Right cardiac atrium (tissue), 5 donors: Measurements from ENCODE around the gene CNP. TPM values are rescaled to one million over a fixed set of nuclear protein-coding genes. Genes with fewer than 3 reads are reported as not detected.
"Not testable (repeated sequence)": the region's sequence is repeated elsewhere in the genome, so short reads cannot be mapped to it uniquely, and the experiment has no call there.

Experiments
- ATAC-seq, 2 donors: fragments of 200-7000 bp; cut with Tn5 transposase; one replicate each; pipeline versions ENCODE4 v1.8.0 to v1.9.1; 2020; ENCODE audit warnings: moderate library complexity in 2 of 2, mild to moderate bottlenecking in 1 of 2
- DNase-seq, 3 donors: peaks; one replicate each; pipeline ENCODE4 v3.0.0-alpha.2; 2020
- H3K27ac ChIP-seq: one replicate; pipeline ENCODE4 v1.5.1; 2013; ENCODE audit warnings: mild to moderate bottlenecking, low read length, control low read depth, moderate library complexity
- H3K27me3 ChIP-seq: one replicate; pipeline ENCODE4 v1.6.1; 2013; ENCODE audit not compliant: control insufficient read depth, insufficient read depth
- H3K4me1 ChIP-seq: one replicate; pipeline ENCODE4 v1.6.1; 2013; ENCODE audit warnings: low read length; ENCODE audit not compliant: control insufficient read depth, insufficient read depth
- H3K4me3 ChIP-seq: one replicate; pipeline ENCODE4 v1.5.1; 2013; ENCODE audit warnings: low read length, control low read depth
- H3K9me3 ChIP-seq: one replicate; pipeline ENCODE4 v1.6.1; 2013; ENCODE audit warnings: low read length; ENCODE audit not compliant: control insufficient read depth
- WGBS: extraction: QIAGEN DNeasy Blood & Tissue Kit; methylation state at CpG from one replicate; pipeline ENCODE4 v1.1.7; 2013; 5-methylcytosine and 5-hydroxymethylcytosine counted together
- intact Hi-C, 4 donors: fragments of 100-400 bp; cut with DNase I; formaldehyde crosslinking; loops; one replicate each; pipeline versions ENCODE4 v1.11.0 to v1.14.0; 2022 to 2023
- polyA plus RNA-seq: library from polyadenylated mRNA; stranded (reverse); fragments of 200-250 nt; gene quantifications from one replicate; pipeline ENCODE4 v1.2.3, GENCODE V29; 2013
- total RNA-seq, 4 donors: library from RNA; stranded (reverse); fragmentation: NEBNext Ultra II Directional; extraction: Animal tissue kit (Norgen Biotek cat#: 25700); gene quantifications; one replicate each; pipeline ENCODE4 v1.2.1, GENCODE V29; 2021
- donor health status: healthy with polysubstance abuse.
- donor health status: DM: no; HTN: yes; CAD: no.
- donor health status: DM: no; HTN: no; CAD: no.
- donor health status: DM: no; HTN: yes; CAD: no; lungs with severe emphysema.
- donor health status: DM: yes; HTN: yes; CAD: no.

The CNP gene
- total and polyA plus RNA-seq, 5 donors = 32.1 to 41.1 (median 38.8) TPM

- Histone ChIP-seq H3K27me3 (no peaks in the 10 kb centered on the region), H3K27ac (peak within 1 kb of the TSS; percentile 77), H3K4me1 (no peaks in the 10 kb centered on the region), H3K9me3 (no peaks in the 10 kb centered on the region), H3K4me3 (peak within 1 kb of the TSS; percentile 45)
- WGBS = 2% methylated on average over 43 of the region's 43 CpGs
- peak; percentile 98 to 99 (median 99) for DNase-seq
- intact Hi-C loops = no loop called here
- ATAC-seq = peak; percentile 98
Measured at GRCh38 chr17:41930009-41930832, 36.4 kb upstream of the CNP start, which contains the start of gene ODAD4. Gene ODAD4, plus strand, starts transcription at chr17:41930617. Its CDS starts 107 bp downstream, at chr17:41930724.

DNA sequence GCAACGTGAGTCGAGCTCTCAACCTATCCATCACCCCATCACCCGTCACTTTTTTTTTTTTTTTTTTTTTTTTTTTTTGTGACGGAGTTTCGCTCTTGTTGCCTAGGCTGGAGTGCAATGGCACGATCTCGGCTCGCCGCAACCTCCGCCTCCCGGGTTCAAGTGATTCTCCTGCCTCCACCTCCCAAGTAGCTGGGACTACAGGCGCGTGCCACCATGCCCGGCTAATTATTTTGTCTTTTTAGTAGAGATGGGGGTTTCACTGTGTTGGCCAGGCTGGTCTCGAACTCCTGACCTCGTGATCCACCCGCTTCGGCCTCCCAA is 35.8 kb upstream of the CNP start:
- peak overlapping the region; percentile 45 for H3K4me3 ChIP-seq
- ATAC-seq, H3K27ac ChIP-seq, intact Hi-C loops, H3K27me3 ChIP-seq, H3K4me1 ChIP-seq, H3K9me3 ChIP-seq, DNase-seq: not testable (repeated sequence)
- 49% methylated on average over 18 of the region's 18 CpGs for WGBS

- H3K27me3 ChIP-seq, H3K4me1 ChIP-seq, H3K9me3 ChIP-seq, ATAC-seq, DNase-seq, intact Hi-C loops, H3K27ac ChIP-seq, H3K4me3 ChIP-seq: not testable (repeated sequence)
- WGBS = 89% methylated on average over 4 of the region's 4 CpGs
Measured at GRCh38 chr17:41931715-41932114, 34.9 kb upstream of the CNP start.

GRCh38 chr17:41932816-41933389 is 33.7 kb upstream of the CNP start:
- Histone ChIP-seq H3K27me3 (no peaks in the 10 kb centered on the region), H3K4me1 (no peaks in the 10 kb centered on the region), H3K4me3 (no peak overlapping the region), H3K9me3 (no peaks in the 10 kb centered on the region), H3K27ac (no peak overlapping the region)
- DNase-seq (peak in 1 of 3 donors; percentile 7), ATAC-seq (no peak)
- intact Hi-C loops = no loop called here
- 38% methylated on average over 2 of the region's 2 CpGs for WGBS

DNA sequence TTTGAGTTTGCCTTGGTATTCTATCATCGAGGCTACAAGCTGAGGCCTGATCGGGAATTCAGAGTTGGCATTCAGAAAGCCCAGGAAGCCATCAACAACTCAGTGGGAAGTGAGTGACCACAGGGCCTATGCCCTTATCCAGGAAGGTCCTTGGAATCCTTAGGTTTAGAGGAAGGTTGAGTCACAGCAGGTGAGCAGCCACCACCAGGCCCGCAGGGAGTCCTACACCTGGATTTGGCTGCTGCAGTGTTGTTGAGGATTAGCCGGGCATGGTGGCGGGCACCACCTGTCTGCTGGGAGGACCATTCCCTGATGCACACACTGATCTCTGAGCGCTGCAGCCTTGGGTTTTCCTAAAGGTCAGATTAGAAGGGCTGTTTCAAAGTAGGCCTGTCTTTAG is 31.0 kb upstream of the CNP start:
- H3K4me3 ChIP-seq = no peak overlapping the region
- WGBS = 95% methylated on average over 6 of the region's 6 CpGs
- no peak overlapping the region for H3K27ac ChIP-seq
- H3K27me3 ChIP-seq = no peaks in the 10 kb centered on the region
- H3K9me3 ChIP-seq = no peaks in the 10 kb centered on the region
- intact Hi-C loops = no loop called here
- no peaks in the 10 kb centered on the region for H3K4me1 ChIP-seq
- ATAC-seq (no peak), DNase-seq (peak in 1 of 3 donors; percentile 27)

- Histone ChIP-seq H3K9me3 (no peaks in the 10 kb centered on the region), H3K4me3 (no peak overlapping the region), H3K27ac (peak overlapping the region; percentile 39), H3K4me1 (no peaks in the 10 kb centered on the region), H3K27me3 (no peaks in the 10 kb centered on the region)
- intact Hi-C loops = no loop called here
- 77% methylated on average over 19 of the region's 19 CpGs for WGBS
- ATAC-seq (peak; percentile 54 to 75), DNase-seq (peak in 2 of 3 donors; percentile 28 to 63)
Measured at GRCh38 chr17:41937970-41938954, 28.3 kb upstream of the CNP start.

GRCh38 chr17:41939044-41939692 is 27.4 kb upstream of the CNP start:
- Histone ChIP-seq H3K4me3 (no peak overlapping the region), H3K9me3 (no peaks in the 10 kb centered on the region), H3K27me3 (no peaks in the 10 kb centered on the region), H3K4me1 (no peaks in the 10 kb centered on the region), H3K27ac (no peak overlapping the region)
- intact Hi-C loops = no loop called here
- WGBS = 80% methylated on average over 4 of the region's 4 CpGs
- ATAC-seq (no peak), DNase-seq (peak in 1 of 3 donors; percentile 23)

GRCh38 chr17:41939693-41940090 is 26.9 kb upstream of the CNP start:
- DNase-seq = peak in 1 of 3 donors; percentile 7
- no peaks in the 10 kb centered on the region for H3K9me3 ChIP-seq
- H3K27me3 ChIP-seq = no peaks in the 10 kb centered on the region
- no peak overlapping the region for H3K4me3 ChIP-seq
- no peaks in the 10 kb centered on the region for H3K4me1 ChIP-seq
- no peak for ATAC-seq
- intact Hi-C loops = no loop called here
- no peak overlapping the region for H3K27ac ChIP-seq
- 85% methylated on average over 6 of the region's 6 CpGs for WGBS

GRCh38 chr17:41941168-41941567 is 25.4 kb upstream of the CNP start:
- no peaks in the 10 kb centered on the region for H3K9me3 ChIP-seq
- H3K27ac ChIP-seq = no peak overlapping the region
- 90% methylated on average over 5 of the region's 5 CpGs for WGBS
- ATAC-seq (no peak), DNase-seq (no peak)
- H3K27me3 ChIP-seq = no peaks in the 10 kb centered on the region
- intact Hi-C loops = no loop called here
- H3K4me1 ChIP-seq = no peaks in the 10 kb centered on the region
- no peak overlapping the region for H3K4me3 ChIP-seq

DNA sequence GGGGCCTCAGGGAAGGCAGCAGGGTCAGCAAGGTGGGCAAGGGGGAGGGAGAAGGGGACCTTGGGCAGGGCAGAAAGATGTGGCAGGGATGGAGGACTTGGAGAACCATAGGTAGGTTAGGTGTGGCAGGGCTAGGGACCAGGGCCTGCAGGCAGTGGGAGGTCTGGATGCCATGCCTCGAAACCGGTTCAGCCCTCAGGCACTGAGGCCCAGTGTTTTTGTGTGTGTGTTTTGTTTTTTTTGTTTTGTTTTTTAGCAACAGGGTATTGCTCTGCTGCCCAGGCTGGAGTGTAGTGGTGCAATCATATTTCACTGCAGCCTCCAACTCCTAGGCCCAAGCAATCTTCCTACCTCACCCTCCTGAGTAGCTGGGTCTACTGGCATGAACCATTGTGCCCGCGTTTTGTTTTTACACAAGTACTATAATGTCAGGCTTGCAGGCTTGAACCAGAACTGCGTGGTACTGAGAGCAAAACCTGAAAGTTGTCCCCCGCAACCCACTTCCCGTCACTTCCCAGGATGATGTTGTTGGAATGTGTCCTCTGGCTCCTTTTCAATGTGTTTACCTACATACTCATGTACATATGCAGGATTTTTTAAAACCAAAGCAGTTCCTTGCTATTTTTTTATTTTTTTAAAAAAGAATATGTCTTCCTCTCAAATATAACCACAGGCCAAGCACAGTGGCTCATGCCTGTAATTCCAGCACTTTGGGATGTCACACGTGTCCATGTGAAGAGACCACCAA is 23.8 kb upstream of the CNP start:
- 93% methylated on average over 8 of the region's 8 CpGs for WGBS
- ATAC-seq = no peak
- intact Hi-C loops = no loop called here

More for the DNA sequence above, 23.8 kb upstream of the CNP start:
- H3K9me3 ChIP-seq = no peaks in the 10 kb centered on the region
- H3K4me1 ChIP-seq = no peaks in the 10 kb centered on the region
- no peak overlapping the region for H3K4me3 ChIP-seq
- peak in 1 of 3 donors; percentile 18 for DNase-seq
- H3K27ac ChIP-seq = no peak overlapping the region
- no peaks in the 10 kb centered on the region for H3K27me3 ChIP-seq
